Right cardiac atrium (tissue), 5 donors: ENCODE data around the gene RFX1. TPM values are rescaled to one million over a fixed set of nuclear protein-coding genes. Genes with fewer than 3 reads are reported as not detected.
"Not testable (repeated sequence)": the region's sequence is repeated elsewhere in the genome, so short reads cannot be mapped to it uniquely, and the experiment has no call there.

Source experiments
- ATAC-seq, 2 donors: fragments of 200-7000 bp; cut with Tn5 transposase; one replicate each; pipeline versions ENCODE4 v1.8.0 to v1.9.1; 2020; ENCODE audit warnings: moderate library complexity in 2 of 2, mild to moderate bottlenecking in 1 of 2
- DNase-seq, 3 donors: peaks; one replicate each; pipeline ENCODE4 v3.0.0-alpha.2; 2020
- H3K27ac ChIP-seq: one replicate; pipeline ENCODE4 v1.5.1; 2013; ENCODE audit warnings: mild to moderate bottlenecking, low read length, control low read depth, moderate library complexity
- H3K27me3 ChIP-seq: one replicate; pipeline ENCODE4 v1.6.1; 2013; ENCODE audit not compliant: control insufficient read depth, insufficient read depth
- H3K4me1 ChIP-seq: one replicate; pipeline ENCODE4 v1.6.1; 2013; ENCODE audit warnings: low read length; ENCODE audit not compliant: control insufficient read depth, insufficient read depth
- H3K4me3 ChIP-seq: one replicate; pipeline ENCODE4 v1.5.1; 2013; ENCODE audit warnings: low read length, control low read depth
- H3K9me3 ChIP-seq: one replicate; pipeline ENCODE4 v1.6.1; 2013; ENCODE audit warnings: low read length; ENCODE audit not compliant: control insufficient read depth
- WGBS: extraction: QIAGEN DNeasy Blood & Tissue Kit; methylation state at CpG from one replicate; pipeline ENCODE4 v1.1.7; 2013; 5-methylcytosine and 5-hydroxymethylcytosine counted together
- intact Hi-C, 4 donors: fragments of 100-400 bp; cut with DNase I; formaldehyde crosslinking; loops; one replicate each; pipeline versions ENCODE4 v1.11.0 to v1.14.0; 2022 to 2023
- polyA plus RNA-seq: library from polyadenylated mRNA; stranded (reverse); fragments of 200-250 nt; gene quantifications from one replicate; pipeline ENCODE4 v1.2.3, GENCODE V29; 2013
- total RNA-seq, 4 donors: library from RNA; stranded (reverse); fragmentation: NEBNext Ultra II Directional; extraction: Animal tissue kit (Norgen Biotek cat#: 25700); gene quantifications; one replicate each; pipeline ENCODE4 v1.2.1, GENCODE V29; 2021
- donor health status: healthy with polysubstance abuse.
- donor health status: DM: no; HTN: yes; CAD: no.
- donor health status: DM: no; HTN: no; CAD: no.
- donor health status: DM: no; HTN: yes; CAD: no; lungs with severe emphysema.
- donor health status: DM: yes; HTN: yes; CAD: no.

The RFX1 gene
- total and polyA plus RNA-seq, 5 donors, result 7.0 to 15.6 (median 11.5) TPM

- ATAC-seq, H3K27me3 ChIP-seq, H3K9me3 ChIP-seq, H3K4me3 ChIP-seq, H3K4me1 ChIP-seq, H3K27ac ChIP-seq, intact Hi-C loops: not testable (repeated sequence)
- DNase-seq, result peak in 1 of 3 donors; percentile 2
- 95% methylated on average over 5 of the region's 5 CpGs for WGBS
Observed at GRCh38 chr19:14026652-14027192, 20.6 kb upstream of the RFX1 start.

- Histone ChIP-seq H3K27ac (no peak overlapping the region), H3K4me3 (no peak overlapping the region), H3K4me1 (no peaks in the 10 kb centered on the region), H3K27me3 (no peaks in the 10 kb centered on the region), H3K9me3 (no peaks in the 10 kb centered on the region)
- ATAC-seq (peak; percentile 86 to 95), DNase-seq (peak; percentile 53 to 81 (median 77))
- 48% methylated on average over 9 of the region's 9 CpGs for WGBS
- intact Hi-C loops, result no loop called here
Observed at GRCh38 chr19:14023404-14024235, 17.5 kb upstream of the RFX1 start.

- no peaks in the 10 kb centered on the region for H3K9me3 ChIP-seq
- ATAC-seq (no peak), DNase-seq (no peak)
- intact Hi-C loops, result no loop called here
- no peak overlapping the region for H3K4me3 ChIP-seq
- WGBS, result 88% methylated on average over 4 of the region's 4 CpGs
- H3K27ac ChIP-seq, result no peak overlapping the region
- no peaks in the 10 kb centered on the region for H3K4me1 ChIP-seq
- no peaks in the 10 kb centered on the region for H3K27me3 ChIP-seq
Observed at GRCh38 chr19:14022469-14022868, 16.3 kb upstream of the RFX1 start.

- no peak overlapping the region for H3K27ac ChIP-seq
- intact Hi-C loops, result no loop called here
- ATAC-seq (no peak), DNase-seq (peak in 1 of 3 donors; percentile 59)
- 49% methylated on average over 5 of the region's 5 CpGs for WGBS
- no peaks in the 10 kb centered on the region for H3K4me1 ChIP-seq
- H3K27me3 ChIP-seq, result no peaks in the 10 kb centered on the region
- no peaks in the 10 kb centered on the region for H3K9me3 ChIP-seq
- no peak overlapping the region for H3K4me3 ChIP-seq
Observed at GRCh38 chr19:14021474-14021873, 15.4 kb upstream of the RFX1 start.

- DNase-seq, result peak in 1 of 3 donors; percentile 9
- H3K4me3 ChIP-seq, H3K4me1 ChIP-seq, H3K27me3 ChIP-seq, H3K9me3 ChIP-seq, H3K27ac ChIP-seq, ATAC-seq, intact Hi-C loops: not testable (repeated sequence)
- WGBS, result 96% methylated on average over 3 of the region's 3 CpGs
Observed at GRCh38 chr19:14019739-14020138, 13.6 kb upstream of the RFX1 start.

GRCh38 chr19:14019100-14019499, 13.0 kb upstream of the RFX1 start:
- Histone ChIP-seq H3K9me3 (no peaks in the 10 kb centered on the region), H3K27me3 (no peaks in the 10 kb centered on the region), H3K4me3 (no peak overlapping the region), H3K27ac (no peak overlapping the region), H3K4me1 (no peaks in the 10 kb centered on the region)
- DNase-seq, result no peak
- intact Hi-C loops, result no loop called here
- no peak for ATAC-seq
- WGBS, result 70% methylated on average over 6 of the region's 6 CpGs

GRCh38 chr19:14015524-14016035, 9.5 kb upstream of the RFX1 start:
- 72% methylated on average over 8 of the region's 8 CpGs for WGBS

GRCh38 chr19:14012378-14012915, 6.3 kb upstream of the RFX1 start:
- no peak overlapping the region for H3K27ac ChIP-seq
- no peaks in the 10 kb centered on the region for H3K27me3 ChIP-seq
- ATAC-seq (no peak), DNase-seq (no peak)
- WGBS, result 86% methylated on average over 2 of the region's 2 CpGs
- H3K4me1 ChIP-seq, result no peaks in the 10 kb centered on the region
- H3K9me3 ChIP-seq, result no peaks in the 10 kb centered on the region
- intact Hi-C loops, result no loop called here
- H3K4me3 ChIP-seq, result no peak overlapping the region

More at GRCh38 chr19:14015524-14016035, 9.5 kb upstream of the RFX1 start:
- H3K27ac ChIP-seq, result no peak overlapping the region
- H3K4me1 ChIP-seq, result no peaks in the 10 kb centered on the region
- ATAC-seq, result no peak
- no peaks in the 10 kb centered on the region for H3K27me3 ChIP-seq
- H3K4me3 ChIP-seq, result no peak overlapping the region
- H3K9me3 ChIP-seq, result no peaks in the 10 kb centered on the region
- no peak for DNase-seq
- intact Hi-C loops, result no loop called here

- intact Hi-C loops, result no loop called here
- 6% methylated on average over 56 of the region's 56 CpGs for WGBS
- peaks cover 7% of the 10 kb centered on the region for H3K4me1 ChIP-seq
- peak overlapping the region; percentile 99 for H3K27ac ChIP-seq
- ATAC-seq, result peak; percentile 65
- peak; percentile 90 to 96 (median 95) for DNase-seq
- no peaks in the 10 kb centered on the region for H3K9me3 ChIP-seq
- no peaks in the 10 kb centered on the region for H3K27me3 ChIP-seq
- peak overlapping the region; percentile 71 for H3K4me3 ChIP-seq
Observed at GRCh38 chr19:14006766-14007562, 844 bp upstream of the RFX1 start.

- H3K9me3 ChIP-seq, result no peaks in the 10 kb centered on the region
- H3K27me3 ChIP-seq, result no peaks in the 10 kb centered on the region
- 3% methylated on average over 50 of the region's 50 CpGs for WGBS
- intact Hi-C loops, result no loop called here
- peak overlapping the region; percentile 94 for H3K4me3 ChIP-seq
- DNase-seq, result peak; percentile 93 to 97 (median 96)
- H3K4me1 ChIP-seq, result peaks cover 7% of the 10 kb centered on the region
- ATAC-seq, result peak; percentile 71 to 77
- H3K27ac ChIP-seq, result peak overlapping the region; percentile 95
Observed at GRCh38 chr19:14005349-14006084, 603 bp downstream of the RFX1 start.
